Measurements from ENCODE around the gene PLAGL2. TPM values are rescaled to one million over a fixed set of nuclear protein-coding genes. Genes with fewer than 3 reads are reported as not detected.

PLAGL2 gene
- total RNA-seq, 6 donors from 2014 or later = 11.4 to 17.1 (median 14.1) TPM

DNA sequence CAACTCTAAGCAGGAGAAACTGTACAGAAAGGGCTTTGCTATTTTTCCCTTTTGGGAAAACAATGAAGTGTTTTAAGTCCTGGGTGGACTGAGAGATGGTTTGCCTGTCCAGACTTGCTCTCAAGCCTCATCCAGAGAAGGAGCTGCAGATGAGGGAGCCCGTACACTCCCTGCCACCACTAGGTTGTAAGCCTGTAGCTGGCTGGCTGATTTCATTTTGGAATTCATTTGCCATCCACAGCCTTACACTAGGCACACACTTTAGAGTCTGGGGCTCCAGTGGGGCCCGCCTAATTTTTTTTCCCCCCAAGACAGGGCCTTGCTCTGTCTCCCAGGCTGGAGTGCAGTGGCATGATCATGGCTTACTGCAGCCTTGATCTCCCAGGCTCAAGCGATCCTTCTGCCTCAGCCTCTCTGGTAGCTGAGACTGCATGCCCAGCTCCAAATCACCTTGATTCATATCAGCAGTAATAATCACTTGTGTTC is 28.5 kb upstream of the PLAGL2 start:
- Histone ChIP-seq H3K27ac (no peak overlapping the region), H3K9me3 (no peaks in the 10 kb centered on the region), H3K36me3 (peaks cover 7 to 59% (median 43%) of the 10 kb centered on the region in 4 donors), H3K27me3 (no peaks in the 10 kb centered on the region), H3K4me3 (no peak overlapping the region), H3K4me1 (peaks cover 8 to 16% (median 9%) of the 10 kb centered on the region in 4 donors)
- WGBS, 2 donors = 91 to 100% methylated on average over 2 to 3 of the region's 3 CpGs
- DNase-seq (no peak), ATAC-seq (ENCODE audit: low FRiP score in 2 of 2) (no peak)
- TF ChIP-seq POLR2A (IDR thresholded peaks at IDR 0.05) (no peak), EP300 (IDR thresholded peaks at IDR 0.05) (no peak), POLR2AphosphoS5 (IDR thresholded peaks at IDR 0.05) (no peak)
- TF ChIP-seq, protein P1, sequence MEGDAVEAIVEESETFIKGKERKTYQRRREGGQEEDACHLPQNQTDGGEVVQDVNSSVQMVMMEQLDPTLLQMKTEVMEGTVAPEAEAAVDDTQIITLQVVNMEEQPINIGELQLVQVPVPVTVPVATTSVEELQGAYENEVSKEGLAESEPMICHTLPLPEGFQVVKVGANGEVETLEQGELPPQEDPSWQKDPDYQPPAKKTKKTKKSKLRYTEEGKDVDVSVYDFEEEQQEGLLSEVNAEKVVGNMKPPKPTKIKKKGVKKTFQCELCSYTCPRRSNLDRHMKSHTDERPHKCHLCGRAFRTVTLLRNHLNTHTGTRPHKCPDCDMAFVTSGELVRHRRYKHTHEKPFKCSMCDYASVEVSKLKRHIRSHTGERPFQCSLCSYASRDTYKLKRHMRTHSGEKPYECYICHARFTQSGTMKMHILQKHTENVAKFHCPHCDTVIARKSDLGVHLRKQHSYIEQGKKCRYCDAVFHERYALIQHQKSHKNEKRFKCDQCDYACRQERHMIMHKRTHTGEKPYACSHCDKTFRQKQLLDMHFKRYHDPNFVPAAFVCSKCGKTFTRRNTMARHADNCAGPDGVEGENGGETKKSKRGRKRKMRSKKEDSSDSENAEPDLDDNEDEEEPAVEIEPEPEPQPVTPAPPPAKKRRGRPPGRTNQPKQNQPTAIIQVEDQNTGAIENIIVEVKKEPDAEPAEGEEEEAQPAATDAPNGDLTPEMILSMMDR (IDR thresholded peaks at IDR 0.05) = no peak

- H3K4me3 ChIP-seq = no peak overlapping the region
- no peak for ATAC-seq (ENCODE audit: low FRiP score in 2 of 2)
- H3K9me3 ChIP-seq = no peaks in the 10 kb centered on the region
- peaks cover 8 to 16% (median 9%) of the 10 kb centered on the region in 4 donors for H3K4me1 ChIP-seq
- no peak for DNase-seq
- no peaks in the 10 kb centered on the region for H3K27me3 ChIP-seq
- peaks cover 7 to 65% (median 48%) of the 10 kb centered on the region in 4 donors for H3K36me3 ChIP-seq
- no peak overlapping the region for H3K27ac ChIP-seq
- WGBS, 2 donors = 77 to 91% methylated on average over 6 of the region's 6 CpGs
- TF ChIP-seq, protein P1 (IDR thresholded peaks at IDR 0.05) = no peak
- TF ChIP-seq POLR2AphosphoS5 (IDR thresholded peaks at IDR 0.05) = no peak
- TF ChIP-seq EP300 (IDR thresholded peaks at IDR 0.05) = no peak
- no peak for TF ChIP-seq POLR2A (IDR thresholded peaks at IDR 0.05)
These were observed 27.9 kb upstream of the PLAGL2 start for GRCh38 chr20:32235331-32236047.

GRCh38 chr20:32234135-32234808 is 26.7 kb upstream of the PLAGL2 start:
- Histone ChIP-seq H3K27me3 (no peaks in the 10 kb centered on the region), H3K9me3 (no peaks in the 10 kb centered on the region), H3K4me3 (no peak overlapping the region), H3K4me1 (peaks cover 8 to 16% (median 9%) of the 10 kb centered on the region in 4 donors), H3K27ac (no peak overlapping the region), H3K36me3 (peaks cover 7 to 74% (median 50%) of the 10 kb centered on the region in 4 donors)
- TF ChIP-seq POLR2AphosphoS5 (IDR thresholded peaks at IDR 0.05) (no peak), EP300 (IDR thresholded peaks at IDR 0.05) (no peak)
- TF ChIP-seq, protein P1 (IDR thresholded peaks at IDR 0.05) = no peak
- peak in 1 of 2 donors; percentile 29 for ATAC-seq (ENCODE audit: low FRiP score in 2 of 2)
- no peak for DNase-seq
- 90 to 95% methylated on average over 9 to 13 of the region's 13 CpGs for WGBS, 2 donors

- Histone ChIP-seq H3K27me3 (no peaks in the 10 kb centered on the region), H3K36me3 (peaks cover 7 to 83% (median 53%) of the 10 kb centered on the region in 4 donors), H3K4me3 (no peak overlapping the region), H3K27ac (peak overlapping the region in 2 of 4 donors; percentile 50 to 69), H3K4me1 (peaks cover 8 to 17% (median 9%) of the 10 kb centered on the region in 4 donors), H3K9me3 (no peaks in the 10 kb centered on the region)
- ATAC-seq (ENCODE audit: low FRiP score in 2 of 2) (no peak), DNase-seq (no peak)
- WGBS, 2 donors = 96% methylated on average over 9 of the region's 9 CpGs
- TF ChIP-seq POLR2A (IDR thresholded peaks at IDR 0.05) (no peak), EP300 (IDR thresholded peaks at IDR 0.05) (no peak), POLR2AphosphoS5 (IDR thresholded peaks at IDR 0.05) (no peak)
- TF ChIP-seq, protein P1 (IDR thresholded peaks at IDR 0.05) = no peak
These were observed 25.7 kb upstream of the PLAGL2 start for GRCh38 chr20:32233286-32233685.

Data from upper lobe of left lung (tissue), 6 donors.